GM12874 (cell line): ENCODE results near the gene CARD14.

Source experiments
- TF ChIP-seq, protein P1 (sequence below): IDR thresholded peaks from 2 replicates; pipeline ENCODE4 v1.5.1; 2011; ENCODE audit warnings: low read depth, mild to moderate bottlenecking, control low read depth, low read length, moderate library complexity; ENCODE audit not compliant: insufficient read depth

Gene CARD14

DNA sequence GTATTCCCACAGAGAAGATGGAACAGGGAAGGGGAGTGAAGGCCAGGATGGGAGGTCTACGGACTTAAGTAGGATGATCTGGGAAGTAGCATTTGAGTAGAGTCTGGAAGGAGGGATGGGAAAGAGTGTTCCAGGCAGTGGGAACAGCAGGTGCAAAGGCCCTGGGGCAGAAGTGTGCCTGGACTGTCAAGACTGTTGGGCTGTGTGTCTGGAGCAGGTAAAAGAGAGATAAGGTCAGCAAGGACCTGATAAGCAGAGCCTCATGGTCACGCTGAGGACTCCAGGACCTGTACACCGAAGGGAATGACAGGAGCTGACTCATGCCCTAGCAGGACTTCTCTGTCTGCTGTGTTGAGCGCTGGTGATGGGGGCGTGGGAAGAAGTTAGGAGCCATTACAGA, 723 bp upstream of the CARD14 start:
- TF ChIP-seq, protein P1, sequence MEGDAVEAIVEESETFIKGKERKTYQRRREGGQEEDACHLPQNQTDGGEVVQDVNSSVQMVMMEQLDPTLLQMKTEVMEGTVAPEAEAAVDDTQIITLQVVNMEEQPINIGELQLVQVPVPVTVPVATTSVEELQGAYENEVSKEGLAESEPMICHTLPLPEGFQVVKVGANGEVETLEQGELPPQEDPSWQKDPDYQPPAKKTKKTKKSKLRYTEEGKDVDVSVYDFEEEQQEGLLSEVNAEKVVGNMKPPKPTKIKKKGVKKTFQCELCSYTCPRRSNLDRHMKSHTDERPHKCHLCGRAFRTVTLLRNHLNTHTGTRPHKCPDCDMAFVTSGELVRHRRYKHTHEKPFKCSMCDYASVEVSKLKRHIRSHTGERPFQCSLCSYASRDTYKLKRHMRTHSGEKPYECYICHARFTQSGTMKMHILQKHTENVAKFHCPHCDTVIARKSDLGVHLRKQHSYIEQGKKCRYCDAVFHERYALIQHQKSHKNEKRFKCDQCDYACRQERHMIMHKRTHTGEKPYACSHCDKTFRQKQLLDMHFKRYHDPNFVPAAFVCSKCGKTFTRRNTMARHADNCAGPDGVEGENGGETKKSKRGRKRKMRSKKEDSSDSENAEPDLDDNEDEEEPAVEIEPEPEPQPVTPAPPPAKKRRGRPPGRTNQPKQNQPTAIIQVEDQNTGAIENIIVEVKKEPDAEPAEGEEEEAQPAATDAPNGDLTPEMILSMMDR = no peak

DNA sequence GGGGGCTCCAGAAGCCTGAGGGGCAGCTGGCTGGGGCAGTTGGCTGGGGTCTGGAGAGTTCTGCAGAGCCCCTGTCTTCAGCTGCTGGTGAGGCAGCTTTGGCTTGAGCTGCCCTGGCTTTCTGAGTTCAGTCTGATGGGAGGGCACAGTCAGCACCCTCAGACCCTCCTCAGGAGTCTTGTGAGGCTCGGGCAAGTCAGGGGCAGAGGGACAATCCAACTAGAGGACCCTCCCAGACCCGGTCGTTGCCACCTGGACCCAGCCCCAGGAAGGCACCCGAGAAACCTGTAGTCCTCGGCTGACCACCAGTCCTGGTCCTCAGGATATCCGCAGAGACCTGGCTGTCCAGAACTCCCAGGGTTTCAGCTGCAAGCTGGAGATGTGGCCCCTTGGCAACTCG, 1.9 kb downstream of the CARD14 start:
- TF ChIP-seq, protein P1 = no peak

DNA sequence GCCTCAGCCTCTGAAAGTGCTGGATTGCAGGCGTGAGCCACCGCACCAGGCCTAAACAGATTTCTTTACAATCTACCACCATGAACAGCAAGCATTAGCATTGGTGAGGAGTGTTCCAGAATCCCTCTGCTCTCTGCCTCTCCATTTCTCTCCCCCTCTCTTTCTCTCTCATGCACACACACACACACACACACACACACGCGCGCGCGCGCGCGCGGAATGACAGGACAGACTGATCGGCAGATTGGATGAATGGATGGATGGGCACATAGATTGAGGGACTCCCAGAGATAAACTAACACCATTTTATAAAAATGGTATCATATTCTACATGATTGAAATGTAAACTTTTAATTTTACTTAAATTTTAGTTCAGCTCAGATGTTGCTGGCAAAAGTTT, 3.3 kb downstream of the CARD14 start:
- TF ChIP-seq, protein P1 = no peak

DNA sequence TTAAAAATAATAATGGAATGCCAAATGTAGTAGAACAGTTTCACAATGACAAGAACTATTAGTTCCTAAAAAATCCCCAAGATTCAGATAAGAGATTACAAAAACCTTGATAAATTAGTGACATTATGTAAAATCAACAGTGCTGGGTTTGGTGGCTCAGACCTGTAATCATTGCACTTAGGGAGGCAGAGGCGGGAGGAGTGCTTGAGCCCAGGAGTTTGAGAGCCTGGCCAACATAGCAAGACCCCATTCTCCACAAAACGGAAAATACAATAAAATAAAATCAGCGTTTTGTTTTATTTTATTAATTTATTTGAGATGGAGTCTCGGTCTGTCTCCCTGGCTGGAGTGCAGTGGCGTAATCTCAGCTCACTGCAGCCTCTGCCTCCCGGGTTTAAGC, 4.1 kb downstream of the CARD14 start:
- TF ChIP-seq, protein P1 = no peak

DNA sequence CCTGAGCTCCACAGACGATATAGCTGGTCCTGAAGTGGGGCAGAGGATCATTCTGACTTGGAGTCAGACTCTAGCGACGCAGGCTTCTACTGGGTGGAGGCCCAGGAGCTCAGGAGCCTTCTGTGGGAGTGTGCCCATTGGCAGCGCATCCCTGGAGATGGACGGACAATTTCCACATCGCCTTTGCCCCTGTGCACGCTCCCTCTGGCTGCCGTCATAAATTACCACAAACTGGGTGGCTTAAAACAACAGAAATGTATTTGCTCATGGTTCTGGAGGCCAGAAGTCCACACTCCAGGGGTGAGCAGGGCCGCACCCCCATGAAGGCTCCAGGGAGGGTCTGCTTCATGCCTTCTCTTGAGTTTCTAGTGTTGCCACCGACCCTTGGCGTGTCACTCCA, 6.9 kb downstream of the CARD14 start:
- TF ChIP-seq, protein P1 = no peak

DNA sequence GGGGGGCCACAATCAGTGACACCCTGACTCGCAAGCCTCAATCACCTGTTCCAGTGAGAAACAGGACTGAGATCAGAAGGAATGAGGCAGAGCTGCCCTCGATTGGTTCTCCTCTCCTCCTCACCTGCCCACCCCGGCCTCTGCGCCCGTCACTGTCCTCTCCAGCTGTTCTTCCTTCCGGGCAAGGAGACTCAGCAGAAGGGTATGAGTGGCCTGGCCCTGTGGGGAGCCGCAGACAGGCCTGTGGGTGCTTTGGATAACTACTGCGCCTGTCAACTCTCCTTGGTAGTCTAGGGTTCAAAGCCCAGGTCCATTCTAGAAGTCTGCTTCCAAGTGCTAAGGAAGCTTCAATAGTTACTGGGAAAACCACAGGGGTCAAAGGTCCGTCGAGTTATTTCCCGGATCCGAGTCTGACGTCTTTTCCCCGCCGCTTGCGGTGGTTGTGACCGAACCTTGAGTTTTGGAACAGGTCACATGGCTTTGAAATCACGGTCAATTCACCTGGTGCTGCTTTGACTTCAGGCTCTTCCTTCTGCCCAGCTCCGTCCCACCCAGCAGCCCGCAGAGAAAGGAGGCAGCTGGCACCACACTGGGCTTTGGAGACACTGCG, 8.3 kb downstream of the CARD14 start:
- TF ChIP-seq, protein P1 = no peak

DNA sequence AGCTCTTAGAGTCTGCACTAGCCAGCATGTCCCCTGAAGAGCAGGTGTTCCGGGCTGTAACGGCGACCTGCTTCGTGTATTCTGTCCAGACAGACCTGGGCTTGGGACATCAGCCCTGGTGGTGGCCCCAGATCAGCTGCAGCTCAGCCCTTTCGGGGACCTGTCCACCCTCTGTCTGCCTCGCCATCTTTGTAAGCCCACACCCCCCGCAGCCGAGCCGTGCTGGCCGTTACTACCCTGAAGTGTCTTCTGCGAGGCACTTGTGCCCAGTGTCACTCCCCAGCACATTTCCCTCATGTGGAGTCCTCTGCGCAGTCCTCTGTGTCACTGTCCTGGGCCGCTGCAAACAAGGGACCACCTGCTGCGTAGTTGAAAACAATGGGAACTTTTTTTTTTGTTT, 10.4 kb downstream of the CARD14 start:
- TF ChIP-seq, protein P1 = no peak
